Inflammatory macrophage treated with lipopolysaccharide for 4 hours (primary cell): ENCODE measurements around the gene OR10A2.
"Not testable (repeated sequence)": the region's sequence is repeated elsewhere in the genome, so short reads cannot be mapped to it uniquely, and the experiment has no call there.

ENCODE experiments used
- DNase-seq: peaks from one replicate; pipeline ENCODE4 v3.0.0-alpha.2; 2020

The OR10A2 gene

GRCh38 chr11:6888830-6889229 is 26.0 kb downstream of the OR10A2 start:
- DNase-seq = no peak

DNA sequence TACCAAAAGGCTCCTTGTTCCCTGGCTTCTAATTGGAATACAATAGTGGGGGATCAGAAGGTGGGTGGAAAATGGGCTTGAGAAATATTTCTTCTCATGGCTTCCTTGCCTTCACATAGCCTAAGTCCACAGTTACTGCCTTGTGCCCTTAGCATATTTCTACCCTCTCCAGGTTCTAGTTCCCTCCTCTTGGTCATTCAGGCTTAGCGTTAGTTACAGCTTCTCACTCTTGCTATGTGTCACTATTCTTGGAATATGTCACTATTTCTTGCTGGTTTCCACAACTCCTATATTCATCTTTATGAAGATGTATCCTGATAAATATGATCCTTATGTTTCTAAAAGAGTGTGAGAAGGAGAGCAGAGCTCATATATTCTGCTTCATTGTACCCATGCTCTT is 27.0 kb downstream of the OR10A2 start:
- no peak for DNase-seq

- DNase-seq = no peak
These were observed 29.5 kb downstream of the OR10A2 start, which contains the start of gene OR2D2 for GRCh38 chr11:6892400-6892799. TSS of gene OR2D2 (minus strand) at chr11:6892500. CDS start at chr11:6892500, 0 bp downstream.

DNA sequence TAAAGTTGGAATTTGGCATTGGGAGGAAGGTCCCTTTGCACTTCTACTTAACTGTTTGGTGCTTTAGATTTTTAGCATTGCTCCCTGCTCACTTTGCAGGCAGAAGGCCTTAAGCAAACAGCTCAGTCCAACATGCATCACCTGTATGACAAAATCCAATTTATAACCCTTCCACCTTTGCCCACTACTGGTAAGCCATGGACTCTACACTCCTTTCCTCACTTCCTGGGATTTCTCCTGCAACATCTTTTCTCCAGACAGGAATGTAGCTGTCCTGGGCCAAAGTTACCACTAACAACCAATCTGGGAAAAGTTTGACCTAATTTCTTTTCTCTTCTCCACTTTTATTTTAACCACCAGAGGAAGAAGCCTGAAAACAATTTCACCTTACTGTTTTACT is 31.2 kb downstream of the OR10A2 start:
- DNase-seq = no peak

GRCh38 chr11:6895010-6895409 is 32.2 kb downstream of the OR10A2 start:
- DNase-seq = no peak

GRCh38 chr11:6898911-6899310 is 36.1 kb downstream of the OR10A2 start:
- DNase-seq = no peak

DNA sequence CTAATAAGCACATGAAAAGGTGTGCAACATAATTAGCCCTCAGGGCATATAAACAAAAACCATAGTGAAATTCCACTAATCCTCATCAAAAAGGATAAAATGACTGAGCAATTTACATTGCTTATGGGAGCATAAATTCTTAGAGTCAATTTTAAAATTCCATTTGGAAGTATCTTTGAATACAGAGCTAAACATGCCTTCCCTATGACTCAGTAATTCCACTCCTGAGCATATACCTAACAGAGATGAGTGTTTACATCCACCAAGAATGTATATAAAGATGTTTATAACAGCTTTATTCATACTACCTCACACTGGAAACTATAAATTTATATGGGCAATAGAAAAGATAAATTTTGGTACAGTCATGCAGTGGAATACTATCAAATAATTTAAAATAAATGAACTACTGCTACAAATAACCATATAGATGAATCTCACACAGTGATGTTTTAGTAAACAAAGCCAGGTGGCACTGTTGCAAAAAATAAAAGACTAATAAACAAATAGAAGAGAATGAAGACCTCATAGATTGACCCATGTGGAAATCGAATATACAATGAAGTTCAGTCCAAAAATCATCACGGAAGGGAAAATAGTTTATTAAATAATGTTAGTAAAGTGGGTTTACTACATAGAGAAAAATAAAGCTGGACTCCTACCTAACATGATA is 37.6 kb downstream of the OR10A2 start:
- no peak for DNase-seq

GRCh38 chr11:6904804-6905203 is 41.9 kb downstream of the OR10A2 start:
- not testable (repeated sequence) for DNase-seq

DNA sequence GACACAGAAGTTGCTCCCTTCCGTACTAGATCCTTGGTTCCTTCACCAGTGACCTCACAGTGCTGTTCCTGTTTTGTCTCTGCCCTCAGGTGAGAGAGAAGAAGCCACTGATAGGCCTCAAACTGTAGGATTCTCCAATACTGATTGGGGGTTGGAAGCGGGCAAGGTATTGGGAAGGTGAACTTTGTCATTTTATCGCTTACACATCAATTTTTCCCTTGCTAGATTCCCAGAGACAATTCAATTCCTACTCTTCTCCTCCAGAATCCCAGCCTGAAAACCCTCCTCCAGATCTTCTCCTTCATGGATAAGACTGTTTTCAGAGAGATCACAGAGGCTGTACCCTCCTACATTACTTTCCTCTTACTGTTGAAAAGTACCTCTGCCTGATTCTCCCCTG is 48.5 kb downstream of the OR10A2 start:
- no peak for DNase-seq

GRCh38 chr11:6911948-6912347 is 49.1 kb downstream of the OR10A2 start:
- no peak for DNase-seq

- DNase-seq = no peak
These were observed 56.8 kb downstream of the OR10A2 start for GRCh38 chr11:6919698-6920097.

DNA sequence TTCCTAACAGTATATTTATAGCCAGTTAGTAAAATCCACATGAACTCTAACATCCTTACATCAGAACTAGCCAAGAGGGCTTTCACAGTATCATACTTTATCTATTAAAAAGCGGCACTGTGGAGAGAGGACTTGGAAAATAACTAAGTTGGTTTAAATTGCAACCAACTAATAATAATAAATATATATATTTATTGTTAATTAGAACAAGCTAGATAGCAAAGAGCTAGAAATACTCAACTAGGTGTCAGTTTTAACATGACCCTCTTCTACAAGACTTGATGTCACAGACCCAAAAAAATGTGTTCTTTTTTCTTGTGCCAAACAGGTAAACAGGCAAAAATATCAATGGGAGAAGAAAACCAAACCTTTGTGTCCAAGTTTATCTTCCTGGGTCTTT is 57.8 kb downstream of the OR10A2 start, which contains the start of gene OR2D3:
OR2D3 (plus strand) TSS at position 301 of the 400 bp plus-strand sequence; CDS start at position 301, 0 bp downstream.
- DNase-seq = no peak
